ENCODE data around the gene LOX.

LOX gene

GRCh38 chr5:122067390-122067789, 10.7 kb downstream of the LOX start:
- no peaks in the 10 kb centered on the region for H3K36me3 ChIP-seq (ENCODE audit: control insufficient read depth, insufficient read depth, low read length)
- no peaks in the 10 kb centered on the region for H3K4me1 ChIP-seq (ENCODE audit: control insufficient read depth, insufficient read depth, low read length)
- no peak overlapping the region for H3K4me3 ChIP-seq (ENCODE audit: low read depth, low read length)
- H3K9ac ChIP-seq (ENCODE audit: low read depth, low read length) = no peak overlapping the region
- no peaks in the 10 kb centered on the region for H3K9me3 ChIP-seq (ENCODE audit: control insufficient read depth, insufficient read depth, low read length)
- H3K27me3 ChIP-seq (ENCODE audit: control insufficient read depth, insufficient read depth, low read length) = no peaks in the 10 kb centered on the region

DNA sequence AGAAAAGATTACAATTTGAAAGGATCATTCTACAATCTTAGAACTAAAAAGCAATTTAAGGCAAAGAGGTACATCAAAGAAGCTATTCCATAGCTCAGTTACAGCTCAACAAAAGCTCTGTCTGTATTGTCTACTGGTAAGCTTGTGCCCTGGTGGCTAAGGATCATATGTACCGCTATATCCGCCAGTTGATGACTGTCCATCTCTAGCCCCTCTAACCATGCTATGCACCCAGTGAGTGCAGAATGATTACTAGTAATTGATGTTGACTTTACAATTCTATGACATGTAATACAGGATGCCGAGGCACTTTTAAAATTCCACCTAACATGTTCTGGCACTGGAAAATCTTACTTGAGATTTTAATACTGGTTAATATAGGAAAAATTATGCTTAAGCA, 13.1 kb downstream of the LOX start:
- Histone ChIP-seq H3K27me3 (ENCODE audit: control insufficient read depth, insufficient read depth, low read length) (no peaks in the 10 kb centered on the region), H3K9me3 (ENCODE audit: control insufficient read depth, insufficient read depth, low read length) (no peaks in the 10 kb centered on the region), H3K4me3 (ENCODE audit: low read depth, low read length) (no peak overlapping the region), H3K36me3 (ENCODE audit: control insufficient read depth, insufficient read depth, low read length) (no peaks in the 10 kb centered on the region), H3K9ac (ENCODE audit: low read depth, low read length) (no peak overlapping the region), H3K4me1 (ENCODE audit: control insufficient read depth, insufficient read depth, low read length) (no peaks in the 10 kb centered on the region)

- no peaks in the 10 kb centered on the region for H3K36me3 ChIP-seq (ENCODE audit: control insufficient read depth, insufficient read depth, low read length)
- H3K27me3 ChIP-seq (ENCODE audit: control insufficient read depth, insufficient read depth, low read length) = no peaks in the 10 kb centered on the region
- H3K4me1 ChIP-seq (ENCODE audit: control insufficient read depth, insufficient read depth, low read length) = no peaks in the 10 kb centered on the region
- no peak overlapping the region for H3K9ac ChIP-seq (ENCODE audit: low read depth, low read length)
- no peak overlapping the region for H3K4me3 ChIP-seq (ENCODE audit: low read depth, low read length)
- H3K9me3 ChIP-seq (ENCODE audit: control insufficient read depth, insufficient read depth, low read length) = no peaks in the 10 kb centered on the region
Observed at GRCh38 chr5:122063836-122064235, 14.2 kb downstream of the LOX start.

DNA sequence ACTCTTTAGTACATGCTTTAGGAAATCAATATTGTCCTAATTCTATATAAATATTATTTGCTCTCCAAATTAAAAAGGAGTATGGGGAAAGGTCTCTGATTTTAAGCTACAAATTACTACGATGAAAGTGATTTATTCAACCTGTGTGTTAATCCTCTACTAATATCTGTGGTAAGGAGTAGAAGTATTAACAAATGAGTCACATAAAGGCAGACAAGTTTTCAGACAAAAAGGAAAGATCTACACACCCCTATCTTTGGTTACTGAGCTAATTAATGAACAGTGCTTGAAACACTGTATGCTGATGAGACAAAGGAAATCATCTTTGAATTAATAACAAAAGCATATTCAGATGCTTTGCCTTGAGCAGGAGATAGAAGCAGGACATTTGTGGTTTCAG, 15.9 kb downstream of the LOX start:
- Histone ChIP-seq H3K36me3 (ENCODE audit: control insufficient read depth, insufficient read depth, low read length) (no peaks in the 10 kb centered on the region), H3K27me3 (ENCODE audit: control insufficient read depth, insufficient read depth, low read length) (no peaks in the 10 kb centered on the region), H3K9me3 (ENCODE audit: control insufficient read depth, insufficient read depth, low read length) (no peaks in the 10 kb centered on the region), H3K9ac (ENCODE audit: low read depth, low read length) (no peak overlapping the region), H3K4me1 (ENCODE audit: control insufficient read depth, insufficient read depth, low read length) (no peaks in the 10 kb centered on the region), H3K4me3 (ENCODE audit: low read depth, low read length) (no peak overlapping the region)

- H3K4me3 ChIP-seq (ENCODE audit: low read depth, low read length) = no peak overlapping the region
- H3K27me3 ChIP-seq (ENCODE audit: control insufficient read depth, insufficient read depth, low read length) = no peaks in the 10 kb centered on the region
Observed at GRCh38 chr5:122056913-122057312, 21.1 kb downstream of the LOX start.

DNA sequence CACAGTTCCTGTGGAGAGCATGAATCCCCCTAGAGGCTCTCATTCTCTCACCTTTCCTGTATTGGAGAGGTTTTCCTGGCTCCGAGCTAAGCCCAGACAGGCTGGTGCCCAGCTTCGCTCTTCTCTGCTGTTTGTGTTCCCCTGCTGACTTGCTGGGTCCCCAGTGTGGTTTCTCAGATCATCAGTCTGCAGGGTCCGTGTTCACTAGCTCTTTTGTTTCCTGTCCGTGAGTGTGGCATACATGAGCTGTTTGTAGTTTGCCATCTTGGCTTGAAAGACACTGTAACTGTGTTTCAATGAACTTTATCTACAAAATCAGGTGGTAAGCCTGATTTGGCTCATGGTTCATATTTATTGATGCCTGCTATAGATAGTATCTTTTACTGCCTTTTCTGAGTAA, 23.8 kb downstream of the LOX start:
- Histone ChIP-seq H3K9ac (ENCODE audit: low read depth, low read length) (no peak overlapping the region), H3K4me1 (ENCODE audit: control insufficient read depth, insufficient read depth, low read length) (no peaks in the 10 kb centered on the region), H3K27me3 (ENCODE audit: control insufficient read depth, insufficient read depth, low read length) (no peaks in the 10 kb centered on the region), H3K4me3 (ENCODE audit: low read depth, low read length) (no peak overlapping the region), H3K36me3 (ENCODE audit: control insufficient read depth, insufficient read depth, low read length) (no peaks in the 10 kb centered on the region), H3K9me3 (ENCODE audit: control insufficient read depth, insufficient read depth, low read length) (no peaks in the 10 kb centered on the region)

More at GRCh38 chr5:122056913-122057312, 21.1 kb downstream of the LOX start:
- no peaks in the 10 kb centered on the region for H3K9me3 ChIP-seq (ENCODE audit: control insufficient read depth, insufficient read depth, low read length)
- no peak overlapping the region for H3K9ac ChIP-seq (ENCODE audit: low read depth, low read length)
- no peaks in the 10 kb centered on the region for H3K36me3 ChIP-seq (ENCODE audit: control insufficient read depth, insufficient read depth, low read length)
- H3K4me1 ChIP-seq (ENCODE audit: control insufficient read depth, insufficient read depth, low read length) = no peaks in the 10 kb centered on the region

DNA sequence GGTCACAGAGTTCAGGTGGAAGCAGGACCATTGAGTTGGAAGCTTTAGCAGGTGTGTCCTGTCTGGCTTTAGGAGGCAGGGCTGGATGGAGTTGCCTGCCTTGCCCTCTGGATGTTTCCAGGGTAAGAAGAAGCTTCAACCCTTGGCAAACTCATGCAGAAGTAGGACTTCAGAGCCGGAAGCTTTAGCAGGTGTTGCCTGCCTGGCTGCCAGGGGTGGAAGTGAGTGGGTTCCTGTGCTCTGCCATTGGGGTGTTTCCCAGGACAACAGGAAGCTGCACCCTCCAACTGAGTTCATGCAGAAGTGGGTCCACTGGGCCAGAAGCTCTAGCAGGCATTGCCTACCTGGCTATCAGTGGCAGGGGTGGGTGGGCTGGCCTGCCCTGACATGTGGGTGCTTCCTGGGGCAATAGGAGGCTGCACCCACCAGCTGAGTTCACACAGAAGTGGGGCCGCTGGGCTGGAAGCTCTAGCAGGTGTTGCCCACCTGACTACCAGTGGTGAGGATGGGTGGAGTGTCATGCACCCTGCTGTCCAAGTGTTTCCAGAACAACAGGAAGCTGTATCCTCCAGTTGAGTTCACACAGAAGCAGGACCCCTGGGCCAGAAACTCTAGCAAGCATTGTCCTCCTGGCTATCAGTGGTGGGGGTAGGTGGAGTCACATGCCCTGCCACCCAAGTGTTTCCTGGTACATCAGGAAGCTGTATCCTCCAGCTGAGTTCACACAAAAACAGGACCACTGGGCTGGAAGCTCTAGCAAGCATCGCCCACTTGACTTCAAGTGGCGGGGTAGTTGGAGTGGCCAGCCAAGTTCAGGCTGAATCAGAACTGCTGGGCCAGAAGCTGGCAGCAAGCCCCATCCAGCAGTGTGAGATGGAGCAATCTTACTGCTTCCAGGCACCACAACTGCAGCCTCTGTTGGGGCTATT, 24.6 kb downstream of the LOX start:
- no peaks in the 10 kb centered on the region for H3K9me3 ChIP-seq (ENCODE audit: control insufficient read depth, insufficient read depth, low read length)
- no peaks in the 10 kb centered on the region for H3K36me3 ChIP-seq (ENCODE audit: control insufficient read depth, insufficient read depth, low read length)
- no peaks in the 10 kb centered on the region for H3K4me1 ChIP-seq (ENCODE audit: control insufficient read depth, insufficient read depth, low read length)
- no peaks in the 10 kb centered on the region for H3K27me3 ChIP-seq (ENCODE audit: control insufficient read depth, insufficient read depth, low read length)
- no peak overlapping the region for H3K9ac ChIP-seq (ENCODE audit: low read depth, low read length)
- no peak overlapping the region for H3K4me3 ChIP-seq (ENCODE audit: low read depth, low read length)

- H3K36me3 ChIP-seq (ENCODE audit: control insufficient read depth, insufficient read depth, low read length) = no peaks in the 10 kb centered on the region
- H3K4me1 ChIP-seq (ENCODE audit: control insufficient read depth, insufficient read depth, low read length) = no peaks in the 10 kb centered on the region
- H3K9ac ChIP-seq (ENCODE audit: low read depth, low read length) = no peak overlapping the region
- H3K4me3 ChIP-seq (ENCODE audit: low read depth, low read length) = no peak overlapping the region
- no peaks in the 10 kb centered on the region for H3K27me3 ChIP-seq (ENCODE audit: control insufficient read depth, insufficient read depth, low read length)
- H3K9me3 ChIP-seq (ENCODE audit: control insufficient read depth, insufficient read depth, low read length) = no peaks in the 10 kb centered on the region
Observed at GRCh38 chr5:122051569-122051968, 26.5 kb downstream of the LOX start.

- no peaks in the 10 kb centered on the region for H3K9me3 ChIP-seq (ENCODE audit: control insufficient read depth, insufficient read depth, low read length)
- H3K27me3 ChIP-seq (ENCODE audit: control insufficient read depth, insufficient read depth, low read length) = no peaks in the 10 kb centered on the region
- H3K4me1 ChIP-seq (ENCODE audit: control insufficient read depth, insufficient read depth, low read length) = no peaks in the 10 kb centered on the region
- H3K4me3 ChIP-seq (ENCODE audit: low read depth, low read length) = no peak overlapping the region
- H3K36me3 ChIP-seq (ENCODE audit: control insufficient read depth, insufficient read depth, low read length) = no peaks in the 10 kb centered on the region
- no peak overlapping the region for H3K9ac ChIP-seq (ENCODE audit: low read depth, low read length)
Observed at GRCh38 chr5:122050959-122051358, 27.1 kb downstream of the LOX start.

DNA sequence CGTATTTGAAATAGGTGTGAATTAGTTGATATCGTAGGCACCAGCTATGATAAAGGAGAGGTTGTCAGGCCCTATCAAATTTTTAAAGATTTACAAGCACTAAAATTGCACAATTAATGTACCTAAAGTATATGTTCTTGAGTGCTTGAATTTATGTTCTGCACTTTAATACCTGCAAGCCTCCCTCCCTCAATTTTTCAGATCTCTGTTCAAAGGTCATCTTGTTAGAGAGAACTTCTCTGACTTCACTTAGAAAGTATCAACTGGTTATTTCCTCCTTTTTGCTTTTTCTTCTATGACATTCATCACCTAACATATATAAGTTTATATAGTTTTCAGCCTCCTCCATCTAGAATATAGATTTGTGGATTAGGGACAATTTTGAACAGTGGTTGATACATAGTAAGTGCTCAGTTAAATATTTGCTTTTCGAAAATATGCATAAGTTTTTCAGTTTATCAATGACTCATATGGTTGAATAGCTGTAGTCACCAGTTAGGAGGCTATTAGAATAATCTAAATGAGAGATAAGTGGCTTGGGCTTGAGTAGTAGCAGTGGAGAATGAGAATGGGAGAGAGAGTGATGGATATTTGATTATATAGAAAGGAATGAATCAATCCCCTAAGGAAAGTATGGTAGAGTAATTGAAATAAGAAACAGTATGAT, 37.3 kb downstream of the LOX start:
- Histone ChIP-seq H3K4me1 (ENCODE audit: control insufficient read depth, insufficient read depth, low read length) (no peaks in the 10 kb centered on the region), H3K36me3 (ENCODE audit: control insufficient read depth, insufficient read depth, low read length) (no peaks in the 10 kb centered on the region), H3K9me3 (ENCODE audit: control insufficient read depth, insufficient read depth, low read length) (no peaks in the 10 kb centered on the region), H3K9ac (ENCODE audit: low read depth, low read length) (no peak overlapping the region), H3K27me3 (ENCODE audit: control insufficient read depth, insufficient read depth, low read length) (no peaks in the 10 kb centered on the region), H3K4me3 (ENCODE audit: low read depth, low read length) (no peak overlapping the region)

GRCh38 chr5:122036326-122036725, 41.7 kb downstream of the LOX start:
- no peaks in the 10 kb centered on the region for H3K27me3 ChIP-seq (ENCODE audit: control insufficient read depth, insufficient read depth, low read length)
- no peak overlapping the region for H3K9ac ChIP-seq (ENCODE audit: low read depth, low read length)
- H3K9me3 ChIP-seq (ENCODE audit: control insufficient read depth, insufficient read depth, low read length) = no peaks in the 10 kb centered on the region
- no peaks in the 10 kb centered on the region for H3K36me3 ChIP-seq (ENCODE audit: control insufficient read depth, insufficient read depth, low read length)
- H3K4me3 ChIP-seq (ENCODE audit: low read depth, low read length) = no peak overlapping the region
- no peaks in the 10 kb centered on the region for H3K4me1 ChIP-seq (ENCODE audit: control insufficient read depth, insufficient read depth, low read length)

GRCh38 chr5:122035913-122036312, 42.1 kb downstream of the LOX start:
- H3K27me3 ChIP-seq (ENCODE audit: control insufficient read depth, insufficient read depth, low read length) = no peaks in the 10 kb centered on the region
- no peaks in the 10 kb centered on the region for H3K4me1 ChIP-seq (ENCODE audit: control insufficient read depth, insufficient read depth, low read length)
- no peak overlapping the region for H3K4me3 ChIP-seq (ENCODE audit: low read depth, low read length)
- H3K9me3 ChIP-seq (ENCODE audit: control insufficient read depth, insufficient read depth, low read length) = no peaks in the 10 kb centered on the region
- no peaks in the 10 kb centered on the region for H3K36me3 ChIP-seq (ENCODE audit: control insufficient read depth, insufficient read depth, low read length)
- H3K9ac ChIP-seq (ENCODE audit: low read depth, low read length) = no peak overlapping the region
